IMR-90 (cell line): ENCODE measurements around the gene TXNDC11. TPM values are rescaled to one million over a fixed set of nuclear protein-coding genes. Genes with fewer than 3 reads are reported as not detected.

Experiments used
- ATAC-seq: fragments of 200-7000 bp; cut with Tn5 transposase; 2 replicates; pipeline ENCODE4 v1.9.1; 2020; ENCODE audit warnings: low read depth, mild to moderate bottlenecking, moderate library complexity
- BruUV-seq: library from RNA; stranded (reverse); fragments of 400-500 nt; replicated peaks from 2 replicates; lab custom pipeline; 2021; lab: Mats Ljungman, UMichigan
- CTCF ChIA-PET: fragments of 300-600 bp; formaldehyde crosslinking; extraction: SDS; loops from one replicate; lab custom pipeline; 2021; ENCODE audit warnings: antibody characterized with exemption; lab: Yijun Ruan, JAX
- POLR2A ChIA-PET: fragments of 300-600 bp; sonication (Branson Sonifier 250); formaldehyde crosslinking; loops from one replicate; lab custom pipeline; 2022; ENCODE audit warnings: antibody characterized with exemption; ENCODE audit not compliant: unreplicated experiment; lab: Charles Lee
- DNase-seq: peaks from one replicate; pipeline ENCODE4 v3.0.0; 2013
- H2AFZ ChIP-seq: replicated peaks from 2 replicates; pipeline ENCODE3; 2013; ENCODE audit warnings: low read length, mild to moderate bottlenecking; ENCODE audit not compliant: poor library complexity
- H2AK5ac ChIP-seq: 2 replicates; pipeline ENCODE4 v1.6.1; 2013; ENCODE audit warnings: low read depth, low read length, inconsistent platforms
- H2AK9ac ChIP-seq: replicated peaks from 2 replicates; pipeline ENCODE3; 2013; ENCODE audit warnings: mild to moderate bottlenecking, low read depth, low read length, moderate library complexity; ENCODE audit not compliant: poor library complexity
- H2BK120ac ChIP-seq: 2 replicates; pipeline ENCODE4 v1.6.1; 2013; ENCODE audit warnings: low read depth, low read length, inconsistent platforms
- H2BK15ac ChIP-seq: 3 replicates; pipeline ENCODE4 v1.6.1; 2013; ENCODE audit warnings: low read depth, low read length, inconsistent platforms
- H2BK20ac ChIP-seq: 2 replicates; pipeline ENCODE4 v1.6.1; 2013; ENCODE audit warnings: low read depth, mild to moderate bottlenecking, inconsistent platforms, low read length, moderate library complexity
- H2BK5ac ChIP-seq: 2 replicates; pipeline ENCODE4 v1.6.1; 2013; ENCODE audit warnings: mild to moderate bottlenecking, low read depth, low read length, inconsistent platforms; ENCODE audit not compliant: poor library complexity, severe bottlenecking
- H3K14ac ChIP-seq: replicated peaks from 2 replicates; pipeline ENCODE4 v1.6.1; 2013; ENCODE audit warnings: low read depth, low read length, inconsistent platforms
- H3K18ac ChIP-seq: 2 replicates; pipeline ENCODE4 v1.6.1; 2013; ENCODE audit warnings: low read depth, low read length, control low read depth
- H3K23ac ChIP-seq: 2 replicates; pipeline ENCODE4 v1.6.1; 2013; ENCODE audit warnings: low read depth, low read length, inconsistent platforms
- H3K27ac ChIP-seq: 2 replicates; pipeline ENCODE4 v1.5.1; 2013; ENCODE audit warnings: mild to moderate bottlenecking, control low read depth, low read length; ENCODE audit not compliant: insufficient read depth
- H3K27me3 ChIP-seq: 2 replicates; pipeline ENCODE4 v1.6.1; 2013; ENCODE audit warnings: low read length; ENCODE audit not compliant: control insufficient read depth, insufficient read depth
- H3K36me3 ChIP-seq: 2 replicates; pipeline ENCODE4 v1.6.1; 2013; ENCODE audit warnings: low read length, mixed read lengths; ENCODE audit not compliant: control insufficient read depth, insufficient read depth
- H3K4ac ChIP-seq: 2 replicates; pipeline ENCODE4 v1.6.1; 2013; ENCODE audit warnings: low read depth, low read length, inconsistent platforms
- H3K4me1 ChIP-seq: 2 replicates; pipeline ENCODE4 v1.6.1; 2013; ENCODE audit warnings: low read length, mixed read lengths; ENCODE audit not compliant: control insufficient read depth, insufficient read depth
- H3K4me2 ChIP-seq: 2 replicates; pipeline ENCODE4 v1.6.1; 2013; ENCODE audit warnings: low read depth, mild to moderate bottlenecking, control low read depth, low read length, moderate library complexity
- H3K4me3 ChIP-seq: 2 replicates; pipeline ENCODE4 v1.5.1; 2013; ENCODE audit warnings: low read depth, mild to moderate bottlenecking, control low read depth, low read length, moderate library complexity; ENCODE audit not compliant: insufficient read depth
- H3K56ac ChIP-seq: 2 replicates; pipeline ENCODE4 v1.6.1; 2013; ENCODE audit warnings: low read length, inconsistent platforms; ENCODE audit not compliant: insufficient read depth; ENCODE audit errors: extremely low read depth
- H3K79me1 ChIP-seq, 2 experiments: 2 replicates each; pipeline ENCODE4 v1.6.1; 2013; ENCODE audit warnings: low read length in 2 of 2, inconsistent platforms in 1 of 2, low read depth in 1 of 2
- H3K9ac ChIP-seq: 2 replicates; pipeline ENCODE4 v1.6.1; 2013; ENCODE audit warnings: low read depth, low read length, control low read depth
- H3K9me1 ChIP-seq: 2 replicates; pipeline ENCODE4 v1.6.1; 2013; ENCODE audit warnings: low read length, inconsistent platforms; ENCODE audit not compliant: insufficient read depth
- H3K9me3 ChIP-seq: 2 replicates; pipeline ENCODE4 v1.6.1; 2013; ENCODE audit warnings: low read length; ENCODE audit not compliant: control insufficient read depth, insufficient read depth
- H4K20me1 ChIP-seq: 2 replicates; pipeline ENCODE4 v1.6.1; 2013; ENCODE audit warnings: low read length, inconsistent platforms; ENCODE audit not compliant: insufficient read depth
- H4K5ac ChIP-seq: 2 replicates; pipeline ENCODE4 v1.6.1; 2013; ENCODE audit warnings: mild to moderate bottlenecking, low read depth, low read length, control low read depth
- H4K8ac ChIP-seq, 2 experiments: 2 replicates each; pipeline ENCODE4 v1.6.1; 2013; ENCODE audit warnings: low read depth in 2 of 2, low read length in 2 of 2, control low read depth in 1 of 2, inconsistent platforms in 1 of 2
- H4K91ac ChIP-seq: 2 replicates; pipeline ENCODE4 v1.6.1; 2013; ENCODE audit warnings: low read depth, low read length, inconsistent platforms; ENCODE audit not compliant: insufficient read depth
- CEBPB ChIP-seq: IDR thresholded peaks from 2 replicates; pipeline ENCODE4 v1.6.1; 2012; ENCODE audit warnings: low read depth, low read length, improper control_type of control experiment
- CHD1 ChIP-seq: IDR thresholded peaks from 2 replicates; pipeline ENCODE4 v1.6.1; 2012; ENCODE audit warnings: low read depth, low read length, improper control_type of control experiment
- CTCF ChIP-seq: conservative IDR thresholded peaks from 2 replicates; pipeline ENCODE4 v1.5.1; 2012; ENCODE audit warnings: mild to moderate bottlenecking, low read depth, low read length, improper control_type of control experiment
- ELK1 ChIP-seq: fragments of 150-350 bp; IDR thresholded peaks from 2 replicates; pipeline ENCODE4 v1.6.1; 2016; ENCODE audit warnings: low read depth, mild to moderate bottlenecking, low read length, moderate library complexity, borderline replicate concordance
- FOS ChIP-seq: fragments of 150-350 bp; IDR thresholded peaks from 2 replicates; pipeline ENCODE4 v1.6.1; 2016; ENCODE audit warnings: low read depth, low read length
- MAFK ChIP-seq: IDR thresholded peaks from 2 replicates; pipeline ENCODE4 v1.6.1; 2012; ENCODE audit warnings: low read depth, low read length, improper control_type of control experiment
- MAZ ChIP-seq: IDR thresholded peaks from 2 replicates; pipeline ENCODE4 v1.6.1; 2012; ENCODE audit warnings: low read depth, mild to moderate bottlenecking, low read length, improper control_type of control experiment, moderate library complexity, borderline replicate concordance
- MXI1 ChIP-seq: IDR thresholded peaks from 2 replicates; pipeline ENCODE4 v1.6.1; 2012; ENCODE audit warnings: low read depth, mild to moderate bottlenecking, low read length, moderate library complexity, borderline replicate concordance
- NFE2L2 ChIP-seq: fragments of 150-350 bp; IDR thresholded peaks from 2 replicates; pipeline ENCODE4 v1.6.1; 2016; ENCODE audit warnings: low read depth, mild to moderate bottlenecking, low read length
- POLR2A ChIP-seq: IDR thresholded peaks from 2 replicates; pipeline ENCODE4 v1.6.1; 2012; ENCODE audit warnings: mild to moderate bottlenecking, low read depth, low read length
- RCOR1 ChIP-seq: IDR thresholded peaks from 2 replicates; pipeline ENCODE4 v1.6.1; 2012; ENCODE audit warnings: mild to moderate bottlenecking, low read length, improper control_type of control experiment; ENCODE audit not compliant: insufficient replicate concordance
- RFX5 ChIP-seq: IDR thresholded peaks from 2 replicates; pipeline ENCODE4 v1.8.0; 2012; ENCODE audit warnings: low read depth, mild to moderate bottlenecking, low read length, moderate library complexity
- SMC3 ChIP-seq: fragments of 150-350 bp; IDR thresholded peaks from 2 replicates; pipeline ENCODE4 v1.6.1; 2016; ENCODE audit warnings: low read depth, mild to moderate bottlenecking, antibody characterized with exemption, low read length, moderate library complexity
- USF2 ChIP-seq: fragments of 150-350 bp; IDR thresholded peaks from 2 replicates; pipeline ENCODE4 v1.6.1; 2017; ENCODE audit warnings: mild to moderate bottlenecking, antibody characterized with exemption, low read length, low read depth
- WGBS, 2 experiments: methylation state at CpG; one replicate each; pipeline versions ENCODE4 v1.1.5 to v1.1.7; 2013; ENCODE audit warnings: missing lambda C conversion rate in 2 of 2; ENCODE audit not compliant: insufficient read length in 1 of 2; ENCODE audit errors: extremely low coverage in 2 of 2; 5-methylcytosine and 5-hydroxymethylcytosine counted together
- dilution Hi-C: fragments of 300-500 bp; cut with HindIII; formaldehyde crosslinking; loops from one replicate; pipeline ENCODE4 v1.14.3; 2018; ENCODE audit warnings: low sequenced_read_pairs; ENCODE audit not compliant: unreplicated experiment
- in situ Hi-C: fragments of 300-500 bp; cut with MboI; formaldehyde crosslinking; loops from 3 replicates; pipeline ENCODE4 v1.14.3; 2019; ENCODE audit warnings: low sequenced_read_pairs, inconsistent platforms, mixed read lengths
- intact Hi-C: fragments of 100-400 bp; cut with micrococcal nuclease; formaldehyde crosslinking; loops from 2 replicates; pipeline ENCODE4 v1.10.0; 2022
- polyA plus RNA-seq, 3 experiments: library from polyadenylated mRNA; depleted of rRNA; stranded (reverse); fragments of >200 nt; gene quantifications; 2 replicates each; pipeline ENCODE4 v1.2.3, GENCODE V29; 2012; ENCODE audit warnings: low replicate concordance in 1 of 3
- total RNA-seq: library from RNA; depleted of rRNA; stranded (reverse); fragments of >200 nt; gene quantifications from 2 replicates; pipeline ENCODE4 v1.2.3, GENCODE V29; 2012

Gene TXNDC11
- total and polyA plus RNA-seq, 2 of the 4 experiments (the other 2 are of a cell fraction): 25.3 to 42.9 TPM

- CTCF ChIA-PET: interaction anchor here (0.6 to 0.8 kb wide), 2 partner anchors 8 to 10 kb away, joined by 3 to 4 read pairs; no protein-coding TSS in a partner anchor
- Histone ChIP-seq H4K91ac (0 out of 2 replicates have a peak overlapping the region, but pooled peaks have one; percentile 19), H3K9me3 (no peaks in the 10 kb centered on the region), H3K23ac (no peak overlapping the region), H3K9ac (no peak overlapping the region), H2AFZ (peak overlapping the region; percentile 44), H3K4me1 (peaks cover 34% of the 10 kb centered on the region), H2AK9ac (no peak overlapping the region), H2BK20ac (0 out of 2 replicates have a peak overlapping the region, but pooled peaks have one; percentile 90), H3K4me3 (no peak overlapping the region), H4K5ac (peak overlapping the region; percentile 17; the same call in 1 of the 2 replicates), H4K8ac (peak overlapping the region in 1 of 2 experiments; percentile 78; a peak in 1 of 4 replicates), H3K4me2 (no peak overlapping the region), H3K27me3 (no peaks in the 10 kb centered on the region), H2AK5ac (peak overlapping the region; percentile 94), H3K18ac (peak overlapping the region; percentile 45; the same call in 1 of the 2 replicates), H2BK120ac (peak overlapping the region; percentile 100; the same call in 1 of the 2 replicates), H3K14ac (no peak overlapping the region), H2BK15ac (peak overlapping the region; percentile 99; the same call in 1 of the 3 replicates), H3K36me3 (no peaks in the 10 kb centered on the region), H3K4ac (peak overlapping the region; percentile 86; the same call in 1 of the 2 replicates), H2BK5ac (no peak overlapping the region), H3K9me1 (peaks cover 16% of the 10 kb centered on the region), H3K56ac (no peak overlapping the region), H3K79me1 (no peaks in the 10 kb centered on the region; a peak in 1 of 4 replicates), H4K20me1 (no peaks in the 10 kb centered on the region), H3K27ac (peak overlapping the region; percentile 59; the same call in 1 of the 2 replicates)
- WGBS, 2 experiments: 20% methylated on average over 1 of the region's 12 CpGs; no CpG with 5 or more reads in 1 of the 2 experiments
- dilution Hi-C loops: no loop called here
- ATAC-seq (no peak), DNase-seq (no peak)
- in situ Hi-C loops: no loop called here
- intact Hi-C loops: no loop called here
- no TSS peak for BruUV-seq
- POLR2A ChIA-PET: interaction anchor here (0.5 to 0.6 kb wide), 2 partner anchors 9 to 173 kb away, joined by 4 to 5 read pairs; no protein-coding TSS in a partner anchor
- no peak for TF ChIP-seq NFE2L2
- TF ChIP-seq ELK1: no peak
- no peak for TF ChIP-seq RCOR1
- no peak for TF ChIP-seq MXI1
- TF ChIP-seq FOS: no peak
- no peak for TF ChIP-seq RFX5
- TF ChIP-seq SMC3: no peak
- TF ChIP-seq CEBPB: no peak
- no peak for TF ChIP-seq CTCF
- TF ChIP-seq POLR2A: no peak
- TF ChIP-seq USF2: no peak
- TF ChIP-seq MAFK: no peak
- TF ChIP-seq CHD1: no peak
- no peak for TF ChIP-seq MAZ
Measured at GRCh38 chr16:11630046-11630767, 112.5 kb downstream of the TXNDC11 start.
